SU-DHL-6 (cell line): Measurements from ENCODE around the gene ANKRD33B.

Experiments used
- CTCF ChIP-seq: fragments of 200-600 bp; sonication (generic); IDR thresholded peaks from one replicate; pipeline ENCODE4 v1.5.1; 2017; ENCODE audit warnings: antibody characterized with exemption, mild to moderate bottlenecking, low read length, moderate library complexity; ENCODE audit not compliant: insufficient read depth, poor library complexity, severe bottlenecking
- EZH2phosphoT487 ChIP-seq: fragments of 200-600 bp; sonication (generic), shearing (Covaris generic); conservative IDR thresholded peaks from 2 replicates; pipeline ENCODE4 v1.6.1; 2018; ENCODE audit warnings: mild to moderate bottlenecking, antibody characterized with exemption, low read length, moderate library complexity, mixed read lengths

- TF ChIP-seq CTCF (no peak), EZH2phosphoT487 (no peak)
Observed at GRCh38 chr5:10686890-10687289, 123.0 kb downstream of the ANKRD33B start.
